HCT116 (cell line): ENCODE data around the gene GPAM. TPM values are rescaled to one million over a fixed set of nuclear protein-coding genes. Genes with fewer than 3 reads are reported as not detected.
A peak's percentile ranks its signal among the peaks of the same experiment; 100 is the strongest.

ENCODE experiments used
- ATAC-seq: fragments of 200-7000 bp; cut with Tn5 transposase; 2 replicates; pipeline ENCODE4 v1.9.1; 2020; ENCODE audit warnings: mild to moderate bottlenecking, moderate library complexity
- Bru-seq: library from RNA; stranded (reverse); fragments of 400-500 nt; gene quantifications from one replicate; lab custom pipeline; 2021; lab: Mats Ljungman, UMichigan
- BruChase-seq, 2 experiments: library from RNA; stranded (reverse); fragments of 400-500 nt; gene quantifications; one replicate each; lab custom pipeline; 2021; lab: Mats Ljungman, UMichigan
- BruUV-seq: library from RNA; stranded (reverse); fragments of 400-500 nt; replicated peaks from 2 replicates; lab custom pipeline; 2021; lab: Mats Ljungman, UMichigan
- CTCF ChIA-PET: fragments of 300-600 bp; sonication (Branson Sonifier 250); formaldehyde crosslinking; loops from one replicate; lab custom pipeline; 2021; ENCODE audit warnings: antibody characterized with exemption; lab: Charles Lee
- POLR2A ChIA-PET: fragments of 300-600, 350-600 bp; sonication (Branson Sonifier 250); formaldehyde crosslinking; loops from one replicate; lab custom pipeline; 2021; ENCODE audit warnings: antibody characterized with exemption; lab: Charles Lee
- RAD21 ChIA-PET, 2 experiments: fragments of 300-600 bp; sonication (Branson Sonifier 250); formaldehyde crosslinking; loops; one replicate each; lab custom pipeline; 2023; ENCODE audit warnings: low total read pairs in 2 of 2; ENCODE audit not compliant: uncharacterized antibody in 2 of 2, unreplicated experiment in 2 of 2, low non-redundant PET in 1 of 2; lab: Charles Lee
- DNase-seq: peaks from one replicate; pipeline ENCODE4 v3.0.0-alpha.2; 2010; ENCODE audit warnings: low read depth, low spot score
- H2AFZ ChIP-seq: fragments of 200-600 bp; shearing (Covaris generic), sonication (generic); 2 replicates; pipeline ENCODE4 v1.6.1; 2017; ENCODE audit warnings: low read depth, mixed run types, mixed read lengths, antibody characterized with exemption, low read length; ENCODE audit not compliant: poor library complexity, severe bottlenecking
- H3K27ac ChIP-seq: 2 replicates; pipeline ENCODE4 v1.5.1; 2012; ENCODE audit warnings: low read depth, low read length
- H3K27me3 ChIP-seq: fragments of 200-600 bp; sonication (generic); 2 replicates; pipeline ENCODE4 v1.6.1; 2016; ENCODE audit warnings: mixed run types, low read length, mixed read lengths; ENCODE audit not compliant: insufficient read depth
- H3K36me3 ChIP-seq, 2 experiments: fragments of 200-500 bp in 1 of 2; fragments of 200-600 bp in 1 of 2; sonication (Bioruptor generic) in 1 of 2; sonication (generic) in 1 of 2; 2 replicates each; pipeline versions ENCODE4 v1.5.1 to v1.6.1; 2014 to 2016; ENCODE audit warnings: low read length in 2 of 2, inconsistent platforms in 1 of 2, mixed read lengths in 1 of 2, mixed run types in 1 of 2; ENCODE audit not compliant: insufficient read depth in 2 of 2, control insufficient read depth in 1 of 2
- H3K4me1 ChIP-seq, 2 experiments: fragments of 200-600 bp in 1 of 2; sonication (generic) in 1 of 2; 2 replicates each; pipeline versions ENCODE4 v1.5.1 to v1.6.1; 2012 to 2017; ENCODE audit warnings: low read length in 2 of 2, inconsistent platforms in 1 of 2, mild to moderate bottlenecking in 1 of 2, mixed read lengths in 1 of 2, mixed run types in 1 of 2, moderate library complexity in 1 of 2; ENCODE audit not compliant: insufficient read depth in 2 of 2, control insufficient read depth in 1 of 2
- H3K4me2 ChIP-seq: fragments of 200-600 bp; sonication (generic); 2 replicates; pipeline ENCODE4 v1.6.1; 2017; ENCODE audit warnings: mixed run types, low read length, mixed read lengths
- H3K4me3 ChIP-seq, 2 experiments: fragments of 200-600 bp in 1 of 2; sonication (generic) in 1 of 2; replicated peaks in 1 of 2; 2 replicates each; pipeline ENCODE4 v1.5.1; 2011 to 2016; ENCODE audit warnings: low read length in 2 of 2, control low read depth in 1 of 2, low read depth in 1 of 2, mild to moderate bottlenecking in 1 of 2, mixed read lengths in 1 of 2, mixed run types in 1 of 2
- H3K79me2 ChIP-seq: fragments of 200-600 bp; sonication (generic); 2 replicates; pipeline ENCODE4 v1.6.1; 2017; ENCODE audit warnings: mild to moderate bottlenecking, mixed run types, low read length, moderate library complexity, mixed read lengths; ENCODE audit not compliant: insufficient read depth
- H3K9ac ChIP-seq: fragments of 200-600 bp; sonication (generic); 2 replicates; pipeline ENCODE4 v1.6.1; 2016; ENCODE audit warnings: low read length, mixed read lengths
- H3K9me2 ChIP-seq: fragments of 200-600 bp; sonication (generic), shearing (Covaris generic); 2 replicates; pipeline ENCODE4 v1.6.1; 2017; ENCODE audit warnings: mixed run types, mild to moderate bottlenecking, moderate library complexity; ENCODE audit not compliant: insufficient read depth
- H3K9me3 ChIP-seq, 2 experiments: fragments of 200-500 bp in 1 of 2; fragments of 200-600 bp in 1 of 2; sonication (Bioruptor generic) in 1 of 2; sonication (generic) in 1 of 2; 2 replicates each; pipeline ENCODE4 v1.6.1; 2014 to 2017; ENCODE audit warnings: low read length in 2 of 2, mixed read lengths in 2 of 2, inconsistent platforms in 1 of 2, low read depth in 1 of 2, mild to moderate bottlenecking in 1 of 2, mixed run types in 1 of 2, moderate library complexity in 1 of 2; ENCODE audit not compliant: control insufficient read depth in 1 of 2, insufficient read depth in 1 of 2
- H4K20me1 ChIP-seq: fragments of 200-600 bp; sonication (generic), shearing (Covaris generic); 2 replicates; pipeline ENCODE4 v1.6.1; 2017; ENCODE audit warnings: mixed run types, mild to moderate bottlenecking, moderate library complexity; ENCODE audit not compliant: insufficient read depth
- CEBPB ChIP-seq: IDR thresholded peaks from 2 replicates; pipeline ENCODE4 v1.6.1; 2012; ENCODE audit warnings: low read depth
- EGR1 ChIP-seq: IDR thresholded peaks from 2 replicates; pipeline ENCODE4 v1.6.1; 2012; ENCODE audit warnings: low read depth
- EZH2 ChIP-seq: fragments of 200-600 bp; sonication (generic); IDR thresholded peaks from 2 replicates; pipeline ENCODE4 v1.6.1; 2017; ENCODE audit warnings: antibody characterized with exemption, mixed run types
- JUND ChIP-seq: IDR thresholded peaks from 2 replicates; pipeline ENCODE4 v1.6.1; 2012
- POLR2A ChIP-seq: IDR thresholded peaks from 2 replicates; pipeline ENCODE4 v1.7.0; 2011; ENCODE audit warnings: borderline replicate concordance; ENCODE audit not compliant: insufficient read depth, insufficient read length; ENCODE audit errors: extremely low read depth
- POLR2AphosphoS5 ChIP-seq: IDR thresholded peaks from 2 replicates; pipeline ENCODE4 v1.6.1; 2011; ENCODE audit warnings: mild to moderate bottlenecking, low read depth, low read length, moderate library complexity
- RAD21 ChIP-seq: IDR thresholded peaks from 2 replicates; pipeline ENCODE4 v1.6.1; 2012; ENCODE audit warnings: low read depth, mild to moderate bottlenecking
- SIN3A ChIP-seq: IDR thresholded peaks from 2 replicates; pipeline ENCODE4 v1.6.1; 2012; ENCODE audit warnings: low read depth
- SP1 ChIP-seq: IDR thresholded peaks from 2 replicates; pipeline ENCODE4 v1.6.1; 2012; ENCODE audit warnings: low read depth
- SRF ChIP-seq: IDR thresholded peaks from 2 replicates; pipeline ENCODE4 v1.6.1; 2012; ENCODE audit warnings: low read depth
- TCF7L2 ChIP-seq: IDR thresholded peaks from 2 replicates; pipeline ENCODE4 v1.7.0; 2011; ENCODE audit warnings: borderline replicate concordance, inconsistent platforms; ENCODE audit not compliant: insufficient read depth, insufficient read length; ENCODE audit errors: extremely low read depth
- YY1 ChIP-seq: IDR thresholded peaks from 2 replicates; pipeline ENCODE4 v1.6.1; 2011; ENCODE audit warnings: low read length, low read depth, moderate library complexity, mild to moderate bottlenecking; ENCODE audit not compliant: insufficient replicate concordance; ENCODE audit errors: extremely low read depth
- ZBTB33 ChIP-seq: IDR thresholded peaks from 2 replicates; pipeline ENCODE4 v1.6.1; 2011; ENCODE audit warnings: mild to moderate bottlenecking, low read length, moderate library complexity; ENCODE audit not compliant: insufficient replicate concordance; ENCODE audit errors: extremely low read depth
- ZFX ChIP-seq: fragments of 450-650 bp; IDR thresholded peaks from 2 replicates; pipeline ENCODE4 v1.6.1; 2017
- intact Hi-C: fragments of 100-400 bp; cut with micrococcal nuclease; formaldehyde crosslinking; loops from 2 replicates; pipeline ENCODE4 v1.10.0; 2022
- long read RNA-seq: library from polyadenylated mRNA; unstranded; transcript quantifications from one replicate; pipeline ENCODE4 v2.0.0, GENCODE V29; 2021; ENCODE audit not compliant: unreplicated experiment
- polyA plus RNA-seq: library from polyadenylated mRNA; unstranded; fragments of >200 nt; gene quantifications from 2 replicates; pipeline ENCODE4 v1.2.1, GENCODE V29; 2012; ENCODE audit warnings: missing spikeins
- total RNA-seq: library from RNA; stranded (reverse); gene quantifications from one replicate; pipeline ENCODE4 v1.2.1, GENCODE V29; 2021; ENCODE audit not compliant: unreplicated experiment
- TF ChIP-seq, protein P1 (sequence below): IDR thresholded peaks from 2 replicates; pipeline ENCODE4 v1.6.1; 2012
- TF ChIP-seq, protein P2 (sequence below), 3 experiments: fragments of 200-600 bp in 1 of 3; sonication (generic) in 1 of 3; IDR thresholded peaks in 2 of 3; conservative IDR thresholded peaks in 1 of 3; 2 replicates each; pipeline ENCODE4 v1.5.1; 2012 to 2017; ENCODE audit warnings: low read depth in 2 of 3, low read length in 2 of 3, antibody characterized with exemption in 1 of 3, borderline replicate concordance in 1 of 3, control low read depth in 1 of 3, mild to moderate bottlenecking in 1 of 3, mixed read lengths in 1 of 3, mixed run types in 1 of 3, moderate library complexity in 1 of 3; ENCODE audit not compliant: insufficient read depth in 1 of 3

Gene GPAM, protein sequence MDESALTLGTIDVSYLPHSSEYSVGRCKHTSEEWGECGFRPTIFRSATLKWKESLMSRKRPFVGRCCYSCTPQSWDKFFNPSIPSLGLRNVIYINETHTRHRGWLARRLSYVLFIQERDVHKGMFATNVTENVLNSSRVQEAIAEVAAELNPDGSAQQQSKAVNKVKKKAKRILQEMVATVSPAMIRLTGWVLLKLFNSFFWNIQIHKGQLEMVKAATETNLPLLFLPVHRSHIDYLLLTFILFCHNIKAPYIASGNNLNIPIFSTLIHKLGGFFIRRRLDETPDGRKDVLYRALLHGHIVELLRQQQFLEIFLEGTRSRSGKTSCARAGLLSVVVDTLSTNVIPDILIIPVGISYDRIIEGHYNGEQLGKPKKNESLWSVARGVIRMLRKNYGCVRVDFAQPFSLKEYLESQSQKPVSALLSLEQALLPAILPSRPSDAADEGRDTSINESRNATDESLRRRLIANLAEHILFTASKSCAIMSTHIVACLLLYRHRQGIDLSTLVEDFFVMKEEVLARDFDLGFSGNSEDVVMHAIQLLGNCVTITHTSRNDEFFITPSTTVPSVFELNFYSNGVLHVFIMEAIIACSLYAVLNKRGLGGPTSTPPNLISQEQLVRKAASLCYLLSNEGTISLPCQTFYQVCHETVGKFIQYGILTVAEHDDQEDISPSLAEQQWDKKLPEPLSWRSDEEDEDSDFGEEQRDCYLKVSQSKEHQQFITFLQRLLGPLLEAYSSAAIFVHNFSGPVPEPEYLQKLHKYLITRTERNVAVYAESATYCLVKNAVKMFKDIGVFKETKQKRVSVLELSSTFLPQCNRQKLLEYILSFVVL
- total RNA-seq (19.3 TPM), Bru-seq, nascent RNA (percentile 72 among the genes with signal in this experiment), BruChase-seq, experiment 1, labeled RNA remaining after a 6-hour chase (percentile 84 among the genes with signal in this experiment), BruChase-seq, experiment 2, labeled RNA remaining after a 2-hour chase (percentile 78 among the genes with signal in this experiment)
- 4.0 and 5.6 TPM in 2 replicates for polyA plus RNA-seq
- long read RNA-seq, full-length matches to known transcripts = 6 of 13 reads
- long read RNA-seq, partial matches to known transcripts = 1 of 13 reads
- long read RNA-seq, other reads (novel, unspliced or antisense) = 6 of 13 reads

- H3K9me3 ChIP-seq = peaks cover 0 to 3% of the 10 kb centered on the region in 2 experiments; a peak in 2 of 4 replicates
- no peaks in the 10 kb centered on the region for H3K9me2 ChIP-seq
- CTCF ChIA-PET = interaction anchor here (1.1 to 3.6 kb wide), 5 partner anchors 43 to 289 kb away, joined by 3 to 21 read pairs (median 6); no protein-coding TSS in a partner anchor
- H3K4me2 ChIP-seq = peak within 1 kb of the TSS; percentile 86
- peak within 1 kb of the TSS; percentile 75 to 84 for H3K4me3 ChIP-seq
- peaks cover 12% of the 10 kb centered on the region for H3K79me2 ChIP-seq
- peak within 1 kb of the TSS; percentile 33; the same call in 1 of the 2 replicates for H3K27ac ChIP-seq
- H4K20me1 ChIP-seq = no peaks in the 10 kb centered on the region
- ATAC-seq (peak; percentile 96), DNase-seq (peak; percentile 84)
- H3K27me3 ChIP-seq = no peaks in the 10 kb centered on the region
- RAD21 ChIA-PET = interaction anchor here in 1 of 2 experiments (0.5 kb wide), 1 partner anchor 289 kb away, joined by 4 read pairs; no protein-coding TSS in a partner anchor
- peaks cover 15 to 18% of the 10 kb centered on the region in 2 experiments; a peak in 3 of 4 replicates for H3K36me3 ChIP-seq
- intact Hi-C loops = loop anchor here (5.0 kb wide), 2 partner anchors 124 to 249 kb away; no protein-coding TSS in a partner anchor
- H3K9ac ChIP-seq = peak within 1 kb of the TSS; percentile 79
- BruUV-seq = TSS peak; percentile 37
- H2AFZ ChIP-seq = peak within 1 kb of the TSS; percentile 81
- H3K4me1 ChIP-seq = peaks cover 3 to 16% of the 10 kb centered on the region in 2 experiments; a peak in 3 of 4 replicates
- POLR2A ChIA-PET = interaction anchor here (1.0 kb wide), 1 partner anchor 46 kb away, joined by 3 read pairs; no protein-coding TSS in a partner anchor
- TF ChIP-seq SP1 (peak; percentile 77), YY1 (peak; percentile 87), EGR1 (peak; percentile 76), EZH2 (no peak), ZBTB33 (peak; percentile 68), POLR2A (peak; percentile 94), CEBPB (no peak; the same call in 1 of the 2 replicates), POLR2AphosphoS5 (peak; percentile 99), ZFX (peak; percentile 82), JUND (no peak), SRF (peak; percentile 98), TCF7L2 (peak; percentile 72), SIN3A (peak; percentile 98), RAD21 (no peak)
- TF ChIP-seq, protein P1, sequence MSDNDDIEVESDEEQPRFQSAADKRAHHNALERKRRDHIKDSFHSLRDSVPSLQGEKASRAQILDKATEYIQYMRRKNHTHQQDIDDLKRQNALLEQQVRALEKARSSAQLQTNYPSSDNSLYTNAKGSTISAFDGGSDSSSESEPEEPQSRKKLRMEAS = peak; percentile 92
- TF ChIP-seq, protein P2, sequence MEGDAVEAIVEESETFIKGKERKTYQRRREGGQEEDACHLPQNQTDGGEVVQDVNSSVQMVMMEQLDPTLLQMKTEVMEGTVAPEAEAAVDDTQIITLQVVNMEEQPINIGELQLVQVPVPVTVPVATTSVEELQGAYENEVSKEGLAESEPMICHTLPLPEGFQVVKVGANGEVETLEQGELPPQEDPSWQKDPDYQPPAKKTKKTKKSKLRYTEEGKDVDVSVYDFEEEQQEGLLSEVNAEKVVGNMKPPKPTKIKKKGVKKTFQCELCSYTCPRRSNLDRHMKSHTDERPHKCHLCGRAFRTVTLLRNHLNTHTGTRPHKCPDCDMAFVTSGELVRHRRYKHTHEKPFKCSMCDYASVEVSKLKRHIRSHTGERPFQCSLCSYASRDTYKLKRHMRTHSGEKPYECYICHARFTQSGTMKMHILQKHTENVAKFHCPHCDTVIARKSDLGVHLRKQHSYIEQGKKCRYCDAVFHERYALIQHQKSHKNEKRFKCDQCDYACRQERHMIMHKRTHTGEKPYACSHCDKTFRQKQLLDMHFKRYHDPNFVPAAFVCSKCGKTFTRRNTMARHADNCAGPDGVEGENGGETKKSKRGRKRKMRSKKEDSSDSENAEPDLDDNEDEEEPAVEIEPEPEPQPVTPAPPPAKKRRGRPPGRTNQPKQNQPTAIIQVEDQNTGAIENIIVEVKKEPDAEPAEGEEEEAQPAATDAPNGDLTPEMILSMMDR (IDR thresholded peaks at IDR 0.05 in 2 of 3, conservative IDR thresholded peaks at IDR 0.05 in 1 of 3; ENCODE audit: borderline replicate concordance in 1 of 3, insufficient read depth in 1 of 3, low read depth in 2 of 3, low read length in 2 of 3) = no peak
Measured at GRCh38 chr10:112183329-112184051, at the start of gene GPAM. GPAM (minus strand) TSS chr10:112183765; CDS start chr10:112181784, 1,981 bp downstream.
